ENCODE results near the gene UNC13D.
"Not testable (repeated sequence)": the region's sequence is repeated elsewhere in the genome, so short reads cannot be mapped to it uniquely, and the experiment has no call there.

The UNC13D gene

GRCh38 chr17:75874323-75875181, 30.3 kb upstream of the UNC13D start:
- DNase-seq = no peak

- DNase-seq = no peak
Observed at GRCh38 chr17:75873587-75874322, 29.6 kb upstream of the UNC13D start.

GRCh38 chr17:75872434-75873351, 28.5 kb upstream of the UNC13D start:
- DNase-seq = peak in 1 of 3 experiments; percentile 34

GRCh38 chr17:75870228-75870627, 26.0 kb upstream of the UNC13D start:
- not testable (repeated sequence) for DNase-seq

- no peak for DNase-seq
Observed at GRCh38 chr17:75869282-75870141, 25.3 kb upstream of the UNC13D start.

- DNase-seq = not testable (repeated sequence)
Observed at GRCh38 chr17:75868730-75869281, 24.6 kb upstream of the UNC13D start.

- not testable (repeated sequence) for DNase-seq
Observed at GRCh38 chr17:75865404-75866188, 21.4 kb upstream of the UNC13D start.

GRCh38 chr17:75864887-75865286, 20.7 kb upstream of the UNC13D start:
- not testable (repeated sequence) for DNase-seq

GRCh38 chr17:75864448-75864871, 20.3 kb upstream of the UNC13D start:
- peak in 1 of 3 experiments; percentile 24 for DNase-seq

- DNase-seq = no peak
Observed at GRCh38 chr17:75861927-75862317, 17.7 kb upstream of the UNC13D start.

- DNase-seq = not testable (repeated sequence)
Observed at GRCh38 chr17:75859358-75859757, 15.2 kb upstream of the UNC13D start.

GRCh38 chr17:75856062-75856756, 12.0 kb upstream of the UNC13D start:
- DNase-seq = peak in 1 of 3 experiments; percentile 75

- DNase-seq = peak; percentile 98 to 100 (median 98)
Observed at GRCh38 chr17:75855310-75856061, 11.3 kb upstream of the UNC13D start, which contains the start of gene WBP2. Gene WBP2, minus strand, starts transcription at chr17:75855335. Its CDS starts 38 bp downstream, at chr17:75855297.

- DNase-seq = no peak
Observed at GRCh38 chr17:75854881-75855309, 10.7 kb upstream of the UNC13D start.

- DNase-seq = no peak
Observed at GRCh38 chr17:75854101-75854748, 10.0 kb upstream of the UNC13D start.

GRCh38 chr17:75853433-75853832, 9.2 kb upstream of the UNC13D start:
- DNase-seq = no peak

GRCh38 chr17:75851693-75851991, 7.4 kb upstream of the UNC13D start:
- DNase-seq = not testable (repeated sequence)

- no peak for DNase-seq
Observed at GRCh38 chr17:75850928-75851692, 6.9 kb upstream of the UNC13D start.
